ENCODE data around the gene COL8A2.

The COL8A2 gene

DNA sequence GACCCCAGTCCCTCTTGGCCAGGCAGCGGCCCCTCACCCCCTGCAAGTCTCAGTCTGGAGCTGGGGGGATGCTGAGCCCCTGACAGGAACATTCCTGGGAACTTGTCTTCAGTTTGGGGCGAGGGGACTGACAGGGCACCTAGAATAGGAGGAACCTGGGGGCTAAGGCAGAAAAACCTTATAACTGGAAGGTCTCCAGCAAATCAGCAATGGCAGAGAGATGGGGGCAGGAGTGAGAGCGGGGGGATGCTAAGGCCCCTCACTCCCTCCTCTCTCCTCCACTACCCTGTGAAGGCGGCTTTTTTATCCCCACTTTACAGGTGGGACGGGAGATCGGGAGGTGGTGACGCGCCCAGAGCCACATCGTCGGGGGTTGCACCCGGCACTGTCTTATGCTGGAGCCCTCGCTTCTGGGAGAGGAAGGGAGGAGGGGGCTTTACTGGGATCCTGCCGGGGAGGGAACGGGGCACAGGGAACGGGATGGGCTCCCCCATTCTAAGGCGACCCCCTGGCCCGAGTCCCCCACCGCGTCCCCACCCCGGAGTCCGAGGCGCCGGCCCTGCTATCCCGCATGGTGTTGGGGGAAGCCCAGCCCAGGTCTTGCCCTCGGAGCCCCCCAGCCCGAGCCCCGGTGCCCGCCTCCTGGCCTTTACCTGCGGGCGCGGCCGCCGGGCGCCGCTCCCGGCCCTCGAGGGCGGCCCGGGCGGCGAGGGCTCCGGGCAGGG lies 456 bp downstream of the COL8A2 start:
- Histone ChIP-seq H3K27ac (replicated peaks) (no peak overlapping the region), H3K27me3 (ENCODE audit: insufficient read depth, poor library complexity, severe bottlenecking) (peaks cover 19% of the 10 kb centered on the region), H3K4me3 (replicated peaks; ENCODE audit: insufficient read depth, low read length) (no peak overlapping the region)
- no peak for DNase-seq (ENCODE audit: low read depth in 1 of 2, low spot score in 1 of 2)
- TF ChIP-seq POLR2AphosphoS5 (IDR thresholded peaks at IDR 0.05; ENCODE audit: low read depth), result no peak
- TF ChIP-seq, protein P1, sequence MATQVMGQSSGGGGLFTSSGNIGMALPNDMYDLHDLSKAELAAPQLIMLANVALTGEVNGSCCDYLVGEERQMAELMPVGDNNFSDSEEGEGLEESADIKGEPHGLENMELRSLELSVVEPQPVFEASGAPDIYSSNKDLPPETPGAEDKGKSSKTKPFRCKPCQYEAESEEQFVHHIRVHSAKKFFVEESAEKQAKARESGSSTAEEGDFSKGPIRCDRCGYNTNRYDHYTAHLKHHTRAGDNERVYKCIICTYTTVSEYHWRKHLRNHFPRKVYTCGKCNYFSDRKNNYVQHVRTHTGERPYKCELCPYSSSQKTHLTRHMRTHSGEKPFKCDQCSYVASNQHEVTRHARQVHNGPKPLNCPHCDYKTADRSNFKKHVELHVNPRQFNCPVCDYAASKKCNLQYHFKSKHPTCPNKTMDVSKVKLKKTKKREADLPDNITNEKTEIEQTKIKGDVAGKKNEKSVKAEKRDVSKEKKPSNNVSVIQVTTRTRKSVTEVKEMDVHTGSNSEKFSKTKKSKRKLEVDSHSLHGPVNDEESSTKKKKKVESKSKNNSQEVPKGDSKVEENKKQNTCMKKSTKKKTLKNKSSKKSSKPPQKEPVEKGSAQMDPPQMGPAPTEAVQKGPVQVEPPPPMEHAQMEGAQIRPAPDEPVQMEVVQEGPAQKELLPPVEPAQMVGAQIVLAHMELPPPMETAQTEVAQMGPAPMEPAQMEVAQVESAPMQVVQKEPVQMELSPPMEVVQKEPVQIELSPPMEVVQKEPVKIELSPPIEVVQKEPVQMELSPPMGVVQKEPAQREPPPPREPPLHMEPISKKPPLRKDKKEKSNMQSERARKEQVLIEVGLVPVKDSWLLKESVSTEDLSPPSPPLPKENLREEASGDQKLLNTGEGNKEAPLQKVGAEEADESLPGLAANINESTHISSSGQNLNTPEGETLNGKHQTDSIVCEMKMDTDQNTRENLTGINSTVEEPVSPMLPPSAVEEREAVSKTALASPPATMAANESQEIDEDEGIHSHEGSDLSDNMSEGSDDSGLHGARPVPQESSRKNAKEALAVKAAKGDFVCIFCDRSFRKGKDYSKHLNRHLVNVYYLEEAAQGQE (IDR thresholded peaks at IDR 0.05; ENCODE audit: insufficient replicate concordance, low read depth), result no peak

DNA sequence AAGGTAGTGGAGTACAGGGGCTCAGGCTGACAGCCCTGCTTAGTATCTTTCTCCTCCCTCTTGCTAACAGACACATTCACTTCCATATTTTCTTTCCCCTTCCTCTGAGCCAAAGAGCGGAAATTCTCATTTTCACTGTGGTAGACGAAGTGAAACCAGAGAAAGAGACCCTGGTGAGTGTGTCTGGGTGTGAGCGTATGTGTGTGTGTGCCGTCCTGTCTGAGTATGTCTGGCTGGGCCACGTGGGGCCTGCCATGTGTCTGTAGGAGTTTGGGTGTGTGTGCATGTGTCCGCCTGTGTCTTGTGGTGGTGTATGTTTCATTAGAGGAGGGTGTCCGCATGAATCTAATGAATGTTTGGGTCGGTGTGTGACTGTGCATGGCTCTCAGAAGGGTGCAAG lies 1.7 kb downstream of the COL8A2 start:
- DNase-seq (ENCODE audit: low read depth in 1 of 2, low spot score in 1 of 2), result peak in 1 of 2 experiments; percentile 51
- peaks cover 19% of the 10 kb centered on the region for H3K27me3 ChIP-seq (ENCODE audit: insufficient read depth, poor library complexity, severe bottlenecking)
- TF ChIP-seq GABPA (IDR thresholded peaks at IDR 0.05; ENCODE audit: low read depth) (no peak), SPI1 (IDR thresholded peaks at IDR 0.05; ENCODE audit: borderline replicate concordance, low read depth) (no peak), POLR2AphosphoS5 (IDR thresholded peaks at IDR 0.05; ENCODE audit: low read depth) (no peak)
- TF ChIP-seq, protein P1 (IDR thresholded peaks at IDR 0.05; ENCODE audit: insufficient replicate concordance, low read depth), result no peak
- TF ChIP-seq, protein P2, sequence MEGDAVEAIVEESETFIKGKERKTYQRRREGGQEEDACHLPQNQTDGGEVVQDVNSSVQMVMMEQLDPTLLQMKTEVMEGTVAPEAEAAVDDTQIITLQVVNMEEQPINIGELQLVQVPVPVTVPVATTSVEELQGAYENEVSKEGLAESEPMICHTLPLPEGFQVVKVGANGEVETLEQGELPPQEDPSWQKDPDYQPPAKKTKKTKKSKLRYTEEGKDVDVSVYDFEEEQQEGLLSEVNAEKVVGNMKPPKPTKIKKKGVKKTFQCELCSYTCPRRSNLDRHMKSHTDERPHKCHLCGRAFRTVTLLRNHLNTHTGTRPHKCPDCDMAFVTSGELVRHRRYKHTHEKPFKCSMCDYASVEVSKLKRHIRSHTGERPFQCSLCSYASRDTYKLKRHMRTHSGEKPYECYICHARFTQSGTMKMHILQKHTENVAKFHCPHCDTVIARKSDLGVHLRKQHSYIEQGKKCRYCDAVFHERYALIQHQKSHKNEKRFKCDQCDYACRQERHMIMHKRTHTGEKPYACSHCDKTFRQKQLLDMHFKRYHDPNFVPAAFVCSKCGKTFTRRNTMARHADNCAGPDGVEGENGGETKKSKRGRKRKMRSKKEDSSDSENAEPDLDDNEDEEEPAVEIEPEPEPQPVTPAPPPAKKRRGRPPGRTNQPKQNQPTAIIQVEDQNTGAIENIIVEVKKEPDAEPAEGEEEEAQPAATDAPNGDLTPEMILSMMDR (IDR thresholded peaks at IDR 0.05; ENCODE audit: insufficient read depth, low read length), result no peak

DNA sequence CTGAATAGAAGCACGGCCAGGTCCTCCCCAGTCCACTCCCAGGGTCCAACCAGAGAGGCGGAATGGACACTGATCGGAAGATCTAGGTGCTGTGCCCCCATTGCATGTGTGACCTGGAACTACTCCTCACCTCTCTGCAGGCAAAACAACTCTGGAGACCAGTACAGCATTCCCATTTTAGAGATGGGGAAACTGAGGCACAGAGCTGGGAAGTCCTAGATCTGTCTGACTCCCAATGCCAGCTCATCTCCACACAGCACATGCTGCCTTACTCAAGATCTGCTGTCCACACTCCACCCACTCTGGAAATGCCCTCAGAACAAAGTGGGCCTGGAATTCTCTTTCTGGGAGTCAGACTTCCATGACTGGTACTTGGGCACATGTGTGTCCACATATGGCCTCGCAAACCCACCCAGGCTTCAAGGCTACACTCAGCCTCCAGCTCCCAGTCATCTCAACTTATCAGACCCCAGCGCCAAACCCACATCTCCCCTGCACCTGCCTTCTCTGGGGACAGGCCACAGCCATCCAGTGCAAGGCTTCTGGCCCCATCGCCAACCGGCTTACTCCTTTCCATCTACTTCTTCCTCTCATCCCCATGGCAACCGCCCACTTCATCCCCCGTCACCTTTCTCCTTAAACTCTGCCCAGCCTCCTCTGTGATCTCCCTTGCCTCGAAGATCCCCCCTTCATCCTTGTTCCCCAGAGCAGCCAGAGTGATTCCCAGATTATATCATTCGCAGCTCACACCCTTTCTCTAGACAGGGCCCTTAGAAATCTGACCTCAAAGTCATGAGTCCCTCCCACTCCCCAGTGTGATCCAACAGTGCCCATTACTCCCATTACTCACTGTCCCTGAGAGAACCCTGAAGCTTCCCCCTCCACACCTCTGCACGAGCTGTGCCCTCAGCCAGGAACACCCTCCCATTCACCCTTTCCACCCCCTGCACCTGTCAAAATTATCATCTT lies 2.7 kb downstream of the COL8A2 start:
- DNase-seq (ENCODE audit: low read depth in 1 of 2, low spot score in 1 of 2), result no peak
- no peak overlapping the region for H3K4me3 ChIP-seq (replicated peaks; ENCODE audit: insufficient read depth, low read length)
- TF ChIP-seq, protein P2 (IDR thresholded peaks at IDR 0.05; ENCODE audit: insufficient read depth, low read length), result no peak
- TF ChIP-seq SPI1 (IDR thresholded peaks at IDR 0.05; ENCODE audit: borderline replicate concordance, low read depth) (no peak), GABPA (IDR thresholded peaks at IDR 0.05; ENCODE audit: low read depth) (no peak), POLR2AphosphoS5 (IDR thresholded peaks at IDR 0.05; ENCODE audit: low read depth) (no peak)
- TF ChIP-seq, protein P1 (IDR thresholded peaks at IDR 0.05; ENCODE audit: insufficient replicate concordance, low read depth), result no peak
- H3K27me3 ChIP-seq (ENCODE audit: insufficient read depth, poor library complexity, severe bottlenecking), result peaks cover 19% of the 10 kb centered on the region
- H3K27ac ChIP-seq (replicated peaks), result no peak overlapping the region

More for the DNA sequence above, 1.7 kb downstream of the COL8A2 start:
- H3K27ac ChIP-seq (replicated peaks), result no peak overlapping the region
- H3K4me3 ChIP-seq (replicated peaks; ENCODE audit: insufficient read depth, low read length), result no peak overlapping the region
